ENCODE results near the gene KLHDC9. TPM values are rescaled to one million over a fixed set of nuclear protein-coding genes. Genes with fewer than 3 reads are reported as not detected.

KLHDC9 gene
- total and polyA plus RNA-seq, 9 of the 15 experiments (the other 6 are each of a cell fraction or from before 2014, with no cell fraction given), result not detected

- no peak for TF ChIP-seq MEIS2 (IDR thresholded peaks at IDR 0.05; ENCODE audit: partially characterized antibody)
- no peak; the same call in 1 of the 2 replicates for TF ChIP-seq NBN (IDR thresholded peaks at IDR 0.05; ENCODE audit: low read depth)
- TF ChIP-seq U2AF2 (optimal IDR thresholded peaks at IDR 0.05; ENCODE audit: low read depth, low read length), result no peak
- TF ChIP-seq CREB3L1 (IDR thresholded peaks at IDR 0.05; ENCODE audit: borderline replicate concordance, low read depth), result peak; percentile 58; the same call in 1 of the 2 replicates
- TF ChIP-seq BRF1 (IDR thresholded peaks at IDR 0.05; ENCODE audit: borderline replicate concordance, extremely low read depth, insufficient read length), result no peak
- TF ChIP-seq MTA2 (IDR thresholded peaks at IDR 0.05; ENCODE audit: low read depth), result no peak
- TF ChIP-seq CREM (IDR thresholded peaks at IDR 0.05; ENCODE audit: low read depth), result peak; percentile 98
- TF ChIP-seq DNMT1 (IDR thresholded peaks at IDR 0.05), result no peak
- TF ChIP-seq ZNF699 (CRISPR knock-in tag; IDR thresholded peaks at IDR 0.05; ENCODE audit: insufficient replicate concordance), result no peak
- TF ChIP-seq TAF9B (IDR thresholded peaks at IDR 0.05; ENCODE audit: partially characterized antibody), result peak; percentile 94
- no peak for TF ChIP-seq TGIF2 (CRISPR knock-in tag; IDR thresholded peaks at IDR 0.05)
- TF ChIP-seq MIER1 (IDR thresholded peaks at IDR 0.05; ENCODE audit: low read depth), result no peak
- peak; percentile 86 for TF ChIP-seq THAP12 (CRISPR knock-in tag; IDR thresholded peaks at IDR 0.05)
- TF ChIP-seq ZNF224 (CRISPR knock-in tag; IDR thresholded peaks at IDR 0.05), result 0 out of 2 replicates have a peak, but pooled peaks have one; percentile 74
- no peak; the same call in 1 of the 2 replicates for TF ChIP-seq ZNF511 (CRISPR knock-in tag; IDR thresholded peaks at IDR 0.05)
- TF ChIP-seq MITF (IDR thresholded peaks at IDR 0.05), result 0 out of 2 replicates have a peak, but pooled peaks have one; percentile 3
- no peak for TF ChIP-seq NCOA6 (IDR thresholded peaks at IDR 0.05)
- TF ChIP-seq MYNN (IDR thresholded peaks at IDR 0.05), result no peak
- no peak for TF ChIP-seq MYNN (CRISPR knock-in tag; IDR thresholded peaks at IDR 0.05)
- TF ChIP-seq PHF21A (IDR thresholded peaks at IDR 0.05; ENCODE audit: borderline replicate concordance, low read depth), result no peak
- TF ChIP-seq CREB1 (IDR thresholded peaks at IDR 0.05), result peak; percentile 91
- TF ChIP-seq CREB1 (CRISPR knock-in tag; IDR thresholded peaks at IDR 0.05), result peak; percentile 94
These were observed 19.8 kb downstream of the KLHDC9 start, which contains the start of the genes NIT1 and PFDN2 (continued) for GRCh38 chr1:161117759-161118581.

Data from K562 (cell line).